K562 (cell line): ENCODE results near the gene JAKMIP2. TPM values are rescaled to one million over a fixed set of nuclear protein-coding genes. Genes with fewer than 3 reads are reported as not detected.

Experiments
- ATAC-seq: fragments of 200-7000 bp; cut with Tn5 transposase; 3 replicates; pipeline ENCODE4 v1.9.1; 2020; ENCODE audit warnings: moderate library complexity
- BruUV-seq: library from RNA; stranded (reverse); fragments of 400-500 nt; replicated peaks from 2 replicates; lab custom pipeline; 2021; lab: Mats Ljungman, UMichigan
- CTCF ChIA-PET: fragments of 300-600 bp; formaldehyde crosslinking; extraction: SDS; loops from one replicate; lab custom pipeline; 2021; ENCODE audit warnings: low intra/inter-chr PET ratio; lab: Yijun Ruan, JAX
- POLR2A ChIA-PET: fragments of 300-600, 350-650 bp; sonication (Branson Sonifier 250); formaldehyde crosslinking; extraction: SDS; loops from one replicate; lab custom pipeline; 2021; ENCODE audit warnings: antibody characterized with exemption, inconsistent platforms; lab: Yijun Ruan, JAX
- DNase-seq, 4 experiments: peaks; one replicate each; pipeline versions ENCODE4 v3.0.0 to v3.0.0-alpha.2; 2011 to 2018; ENCODE audit warnings: low spot score in 3 of 4, mixed read lengths in 3 of 4; ENCODE audit errors: extremely low read depth in 1 of 4
- FAIRE-seq: peaks from 2 replicates; lab custom pipeline; 2011; peaks lifted over from hg19 to GRCh38; lab: Jason Lieb, UNC
- H2AFZ ChIP-seq: 2 replicates; pipeline ENCODE4 v1.6.0; 2011; ENCODE audit warnings: low read depth, low read length, control low read depth, inconsistent platforms
- H3K27ac ChIP-seq: fragments of 200-600 bp; 3 replicates; pipeline ENCODE4 v1.8.0; 2011; ENCODE audit warnings: low read depth, mild to moderate bottlenecking, control low read depth, inconsistent platforms, low read length, moderate library complexity, mixed read lengths; ENCODE audit errors: extremely low read depth
- H3K27me3 ChIP-seq, 2 experiments: fragments of 300-600 bp in 1 of 2; 2 replicates in 1 of 2; 3 replicates in 1 of 2; pipeline versions ENCODE4 v1.6.0 to v1.8.0; 2011; ENCODE audit warnings: inconsistent platforms in 2 of 2, low read length in 2 of 2, mild to moderate bottlenecking in 1 of 2, mixed read lengths in 1 of 2, moderate library complexity in 1 of 2; ENCODE audit not compliant: control insufficient read depth in 2 of 2, insufficient read depth in 2 of 2
- H3K36me3 ChIP-seq: fragments of 300-600 bp; 3 replicates; pipeline ENCODE4 v1.8.0; 2011; ENCODE audit warnings: mild to moderate bottlenecking, low read length, inconsistent platforms; ENCODE audit not compliant: control insufficient read depth, insufficient read depth
- H3K4me1 ChIP-seq, 2 experiments: fragments of 200-600 bp in 1 of 2; replicated peaks in 1 of 2; 2 replicates in 1 of 2; 3 replicates in 1 of 2; pipeline versions ENCODE4 v1.5.1 to v1.8.0; 2011; ENCODE audit warnings: inconsistent platforms in 2 of 2, low read length in 2 of 2, mild to moderate bottlenecking in 1 of 2, mixed read lengths in 1 of 2, moderate library complexity in 1 of 2; ENCODE audit not compliant: control insufficient read depth in 2 of 2, insufficient read depth in 2 of 2
- H3K4me2 ChIP-seq: 2 replicates; pipeline ENCODE4 v1.6.1; 2011; ENCODE audit warnings: low read length, control low read depth, inconsistent platforms, mixed read lengths; ENCODE audit not compliant: insufficient read depth
- H3K4me3 ChIP-seq: fragments of 200-600 bp; sonication (generic), shearing (Covaris generic); 2 replicates; pipeline ENCODE4 v1.5.1; 2016; ENCODE audit warnings: control low read depth, inconsistent platforms
- H3K79me2 ChIP-seq: fragments of 200-600 bp; 3 replicates; pipeline ENCODE4 v1.8.0; 2011; ENCODE audit warnings: low read length, inconsistent platforms; ENCODE audit not compliant: control insufficient read depth, insufficient read depth
- H3K9ac ChIP-seq, 2 experiments: 2 replicates each; pipeline versions ENCODE4 v1.6.0 to v1.6.1; 2011; ENCODE audit warnings: low read depth in 2 of 2, low read length in 2 of 2, control low read depth in 1 of 2, inconsistent platforms in 1 of 2, mild to moderate bottlenecking in 1 of 2, mixed read lengths in 1 of 2; ENCODE audit not compliant: insufficient read depth in 1 of 2
- H3K9me1 ChIP-seq: one replicate; pipeline ENCODE4 v1.6.0; 2011; ENCODE audit warnings: inconsistent platforms, mild to moderate bottlenecking, low read length, moderate library complexity; ENCODE audit not compliant: control insufficient read depth, insufficient read depth
- H3K9me3 ChIP-seq: replicated peaks from 2 replicates; pipeline ENCODE4 v1.5.1; 2011; ENCODE audit warnings: low read depth, low read length, inconsistent platforms; ENCODE audit not compliant: control insufficient read depth, insufficient read depth
- H4K20me1 ChIP-seq: replicated peaks from 2 replicates; pipeline ENCODE4 v1.6.1; 2011; ENCODE audit warnings: low read length, inconsistent platforms, mixed read lengths; ENCODE audit not compliant: control insufficient read depth, insufficient read depth
- CC2D1A ChIP-seq: fragments of 450-650 bp; IDR thresholded peaks from 2 replicates; pipeline ENCODE4 v1.6.1; 2017; ENCODE audit warnings: mild to moderate bottlenecking
- FUS ChIP-seq: fragments of 200-400 bp; formaldehyde crosslinking; optimal IDR thresholded peaks from 2 replicates; pipeline ENCODE3; 2017; ENCODE audit warnings: low read depth, low read length
- HDAC3 ChIP-seq: fragments of 450-650 bp; IDR thresholded peaks from 2 replicates; pipeline ENCODE4 v1.6.1; 2018; ENCODE audit warnings: borderline replicate concordance, mild to moderate bottlenecking, moderate library complexity; ENCODE audit not compliant: partially characterized antibody
- ILK ChIP-seq: fragments of 450-650 bp; IDR thresholded peaks from 2 replicates; pipeline ENCODE4 v1.6.1; 2016; ENCODE audit warnings: missing genetic modification characterization, low read depth, mild to moderate bottlenecking, missing compliant biosample characterization, moderate library complexity, borderline replicate concordance
- MAFF ChIP-seq: IDR thresholded peaks from 2 replicates; pipeline ENCODE4 v1.6.1; 2012; ENCODE audit warnings: low read length, improper control_type of control experiment
- RAD51 ChIP-seq: fragments of 450-650 bp; IDR thresholded peaks from 2 replicates; pipeline ENCODE4 v1.7.1; 2016; ENCODE audit warnings: low read depth, mild to moderate bottlenecking, borderline replicate concordance
- SMAD3 ChIP-seq: fragments of 450-650 bp; formaldehyde crosslinking; conservative IDR thresholded peaks from 2 replicates; pipeline ENCODE4 v1.4.0; 2020; ENCODE audit warnings: mild to moderate bottlenecking
- SRF ChIP-seq, 2 experiments: fragments of 250-450, 450-650 bp in 1 of 2; sonication (Bioruptor Pico) in 1 of 2; sonication (generic) in 1 of 2; formaldehyde crosslinking; IDR thresholded peaks; 2 replicates each; pipeline versions ENCODE4 v1.5.0 to v1.5.1; 2020 to 2022; ENCODE audit warnings: mild to moderate bottlenecking in 1 of 2, missing genetic modification reagents in 1 of 2
- WGBS: fragments of 100-300 bp; shearing (Covaris generic); methylation state at CpG from one replicate; pipeline ENCODE4 v1.1.6; 2016; ENCODE audit warnings: low coverage, mixed read lengths; ENCODE audit not compliant: insufficient coverage; ENCODE audit errors: missing lambda C conversion rate; 5-methylcytosine and 5-hydroxymethylcytosine counted together
- in situ Hi-C: fragments of 300-500 bp; cut with MboI; formaldehyde crosslinking; loops from 4 replicates; pipeline ENCODE4 v1.15.0; 2018; ENCODE audit warnings: inconsistent platforms, mixed read lengths
- intact Hi-C: fragments of 100-400 bp; cut with micrococcal nuclease; formaldehyde crosslinking; loops from 2 replicates; pipeline ENCODE4 v1.14.2; 2022
- polyA plus RNA-seq, 8 experiments: library from polyadenylated mRNA; depleted of rRNA in 4 of 8; stranded (reverse) in 5 of 8; unstranded in 3 of 8; fragments of >200 nt; fragmentation: Nextera tagmentation in 2 of 8; fragmentation: Illumina TruSeq in 1 of 8; extraction: Ambion mirVana in 2 of 8; extraction: Trizol in 1 of 8; gene quantifications; 2 replicates each; pipeline versions ENCODE4 v1.2.1 to v1.2.3, GENCODE V29; 2011 to 2014; ENCODE audit warnings: inconsistent platforms in 1 of 8, missing spikeins in 1 of 8
- total RNA-seq, 7 experiments: library from RNA; depleted of rRNA in 6 of 7; stranded (reverse); fragments of >200 nt in 6 of 7; fragmentation: Illumina TruSeq in 2 of 7; extraction: Trizol in 2 of 7; gene quantifications; 2 replicates each; pipeline versions ENCODE4 v1.2.1 to v1.2.3, GENCODE V29; 2011 to 2021; ENCODE audit warnings: low replicate concordance in 1 of 7
- TF ChIP-seq, protein P1 (sequence below): fragments of 250-450 bp; sonication (Bioruptor Pico); IDR thresholded peaks from 2 replicates; pipeline ENCODE4 v1.5.0; 2022; ENCODE audit warnings: mild to moderate bottlenecking
- TF ChIP-seq, protein P2 (sequence below): sonication (generic); formaldehyde crosslinking; IDR thresholded peaks from 2 replicates; pipeline ENCODE4 v1.8.1; 2023; ENCODE audit warnings: mild to moderate bottlenecking, missing genetic modification reagents

JAKMIP2 gene
- total and polyA plus RNA-seq, 9 of the 15 experiments (the other 6 are each of a cell fraction or from before 2014, with no cell fraction given): not detected

- CTCF ChIA-PET: no interaction called here
- in situ Hi-C loops: no loop called here
- H3K27ac ChIP-seq: no peak overlapping the region
- no peak overlapping the region for H2AFZ ChIP-seq
- no TSS peak for BruUV-seq
- H3K79me2 ChIP-seq: no peaks in the 10 kb centered on the region
- no peak overlapping the region for H3K4me3 ChIP-seq
- no peaks in the 10 kb centered on the region for H3K9me1 ChIP-seq
- TF ChIP-seq FUS (no peak), HDAC3 (no peak), MAFF (no peak), RAD51 (no peak), SMAD3 (CRISPR knock-in tag) (no peak), CC2D1A (no peak), ILK (tag) (no peak), SRF (CRISPR knock-in tag; IDR thresholded peaks at IDR 0.05) (no peak)
- TF ChIP-seq, protein P1, sequence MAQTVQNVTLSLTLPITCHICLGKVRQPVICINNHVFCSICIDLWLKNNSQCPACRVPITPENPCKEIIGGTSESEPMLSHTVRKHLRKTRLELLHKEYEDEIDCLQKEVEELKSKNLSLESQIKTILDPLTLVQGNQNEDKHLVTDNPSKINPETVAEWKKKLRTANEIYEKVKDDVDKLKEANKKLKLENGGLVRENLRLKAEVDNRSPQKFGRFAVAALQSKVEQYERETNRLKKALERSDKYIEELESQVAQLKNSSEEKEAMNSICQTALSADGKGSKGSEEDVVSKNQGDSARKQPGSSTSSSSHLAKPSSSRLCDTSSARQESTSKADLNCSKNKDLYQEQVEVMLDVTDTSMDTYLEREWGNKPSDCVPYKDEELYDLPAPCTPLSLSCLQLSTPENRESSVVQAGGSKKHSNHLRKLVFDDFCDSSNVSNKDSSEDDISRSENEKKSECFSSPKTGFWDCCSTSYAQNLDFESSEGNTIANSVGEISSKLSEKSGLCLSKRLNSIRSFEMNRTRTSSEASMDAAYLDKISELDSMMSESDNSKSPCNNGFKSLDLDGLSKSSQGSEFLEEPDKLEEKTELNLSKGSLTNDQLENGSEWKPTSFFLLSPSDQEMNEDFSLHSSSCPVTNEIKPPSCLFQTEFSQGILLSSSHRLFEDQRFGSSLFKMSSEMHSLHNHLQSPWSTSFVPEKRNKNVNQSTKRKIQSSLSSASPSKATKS (CRISPR knock-in tag): no peak
- TF ChIP-seq, protein P2, sequence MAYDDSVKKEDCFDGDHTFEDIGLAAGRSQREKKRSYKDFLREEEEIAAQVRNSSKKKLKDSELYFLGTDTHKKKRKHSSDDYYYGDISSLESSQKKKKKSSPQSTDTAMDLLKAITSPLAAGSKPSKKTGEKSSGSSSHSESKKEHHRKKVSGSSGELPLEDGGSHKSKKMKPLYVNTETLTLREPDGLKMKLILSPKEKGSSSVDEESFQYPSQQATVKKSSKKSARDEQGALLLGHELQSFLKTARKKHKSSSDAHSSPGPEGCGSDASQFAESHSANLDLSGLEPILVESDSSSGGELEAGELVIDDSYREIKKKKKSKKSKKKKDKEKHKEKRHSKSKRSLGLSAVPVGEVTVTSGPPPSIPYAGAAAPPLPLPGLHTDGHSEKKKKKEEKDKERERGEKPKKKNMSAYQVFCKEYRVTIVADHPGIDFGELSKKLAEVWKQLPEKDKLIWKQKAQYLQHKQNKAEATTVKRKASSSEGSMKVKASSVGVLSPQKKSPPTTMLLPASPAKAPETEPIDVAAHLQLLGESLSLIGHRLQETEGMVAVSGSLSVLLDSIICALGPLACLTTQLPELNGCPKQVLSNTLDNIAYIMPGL (CRISPR knock-in tag): no peak
- TF ChIP-seq, all 486 proteins: peak for 0
- no peaks in the 10 kb centered on the region for H3K27me3 ChIP-seq
- no peak for ATAC-seq
- no peak overlapping the region for H3K4me2 ChIP-seq
- no peak for DNase-seq
- WGBS: 0% methylated on average over 5 of the region's 5 CpGs
- POLR2A ChIA-PET: no interaction called here
- no peaks in the 10 kb centered on the region for H4K20me1 ChIP-seq
- H3K9me3 ChIP-seq: no peaks in the 10 kb centered on the region
- no peaks in the 10 kb centered on the region for H3K36me3 ChIP-seq
- no peak for FAIRE-seq
- no peak overlapping the region for H3K9ac ChIP-seq
- no peaks in the 10 kb centered on the region for H3K4me1 ChIP-seq
- intact Hi-C loops: no loop called here
Measured at GRCh38 chr5:147713550-147714295, 68.8 kb downstream of the JAKMIP2 start.
